GM12864 (cell line): ENCODE data around the gene PCDH9.

ENCODE experiments used
- DNase-seq: peaks from one replicate; pipeline ENCODE4 v3.0.0-alpha.2; 2011; ENCODE audit warnings: low read depth
- H3K4me3 ChIP-seq: 2 replicates; pipeline ENCODE4 v1.5.1; 2011; ENCODE audit warnings: mild to moderate bottlenecking, low read depth, low read length, control low read depth
- CTCF ChIP-seq: IDR thresholded peaks from 2 replicates; pipeline ENCODE4 v1.5.1; 2011; ENCODE audit warnings: low read depth, mild to moderate bottlenecking, moderate library complexity, low read length, control low read depth, inconsistent platforms; ENCODE audit errors: missing control alignments

The PCDH9 gene

GRCh38 chr13:67070306-67070705 lies 159.8 kb downstream of the PCDH9 start:
- no peak for TF ChIP-seq CTCF
- H3K4me3 ChIP-seq = no peak overlapping the region
- DNase-seq = no peak

- H3K4me3 ChIP-seq = no peak overlapping the region
- TF ChIP-seq CTCF = no peak
- DNase-seq = no peak
Measured at GRCh38 chr13:67069117-67069767, 160.9 kb downstream of the PCDH9 start.

- no peak for DNase-seq
- TF ChIP-seq CTCF = no peak
- H3K4me3 ChIP-seq = no peak overlapping the region
Measured at GRCh38 chr13:67064920-67065319, 165.2 kb downstream of the PCDH9 start.

GRCh38 chr13:67063036-67063435 lies 167.1 kb downstream of the PCDH9 start:
- H3K4me3 ChIP-seq = no peak overlapping the region
- DNase-seq = no peak
- TF ChIP-seq CTCF = no peak

- DNase-seq = no peak
- TF ChIP-seq CTCF = no peak
Measured at GRCh38 chr13:67062160-67062559, 168.0 kb downstream of the PCDH9 start.

GRCh38 chr13:67061750-67062149 lies 168.4 kb downstream of the PCDH9 start:
- no peak overlapping the region for H3K4me3 ChIP-seq
- DNase-seq = no peak
- no peak for TF ChIP-seq CTCF

More at GRCh38 chr13:67062160-67062559, 168.0 kb downstream of the PCDH9 start:
- H3K4me3 ChIP-seq = no peak overlapping the region
